HG03354 (cell line): ENCODE measurements around the gene UNC13D.
"Not testable (repeated sequence)": the region's sequence is repeated elsewhere in the genome, so short reads cannot be mapped to it uniquely, and the experiment has no call there.

ENCODE experiments used
- ATAC-seq: cut with Tn5 transposase; IDR thresholded peaks from one replicate; pipeline ENCODE4 v1.9.1; 2021; ENCODE audit warnings: mild to moderate bottlenecking; ENCODE audit not compliant: unreplicated experiment, poor library complexity, severe bottlenecking

UNC13D gene

GRCh38 chr17:75875182-75875939 is 31.2 kb upstream of the UNC13D start:
- no peak for ATAC-seq

DNA sequence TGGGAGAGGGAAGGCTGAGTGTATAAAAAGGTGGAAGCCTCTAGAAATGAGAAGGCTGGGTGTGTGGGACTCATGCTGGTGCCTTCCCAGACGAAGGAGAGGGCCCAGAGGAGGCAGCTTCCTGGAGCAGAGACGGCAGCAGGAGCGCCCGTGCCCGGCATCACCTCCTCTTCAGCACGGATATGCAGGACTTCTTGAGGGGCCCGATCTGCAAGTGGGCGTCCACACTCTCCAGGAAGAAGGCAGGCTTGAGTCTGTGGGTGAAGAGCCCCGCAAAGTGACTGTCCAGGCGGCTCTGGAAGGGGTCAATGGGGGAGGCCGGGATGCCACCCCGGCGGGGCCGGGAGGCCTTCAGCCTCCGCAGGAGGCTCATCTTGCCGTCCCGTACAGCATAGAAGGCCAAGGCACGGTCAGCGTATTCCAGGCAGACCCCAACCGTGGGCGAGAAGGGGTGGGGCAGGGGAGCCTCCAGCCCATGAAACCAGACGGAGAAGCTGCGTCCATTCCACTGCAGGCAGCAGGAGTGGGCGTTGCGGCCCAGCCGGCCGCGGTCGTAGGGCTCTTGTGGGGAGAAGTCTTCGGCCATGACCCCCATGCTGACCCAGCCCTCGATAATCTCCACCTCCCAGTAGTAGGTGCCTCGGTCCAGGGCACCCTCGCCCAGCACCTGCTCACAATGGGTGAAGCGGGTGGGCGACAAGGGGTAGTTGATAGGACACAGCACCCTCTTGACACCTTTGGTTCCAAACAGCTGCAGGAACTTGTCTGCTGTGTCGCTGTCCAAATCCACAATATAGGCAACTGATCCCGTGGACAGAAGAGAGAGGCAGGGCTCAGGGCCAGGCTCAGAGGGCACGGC is 30.3 kb upstream of the UNC13D start:
- no peak for ATAC-seq

DNA sequence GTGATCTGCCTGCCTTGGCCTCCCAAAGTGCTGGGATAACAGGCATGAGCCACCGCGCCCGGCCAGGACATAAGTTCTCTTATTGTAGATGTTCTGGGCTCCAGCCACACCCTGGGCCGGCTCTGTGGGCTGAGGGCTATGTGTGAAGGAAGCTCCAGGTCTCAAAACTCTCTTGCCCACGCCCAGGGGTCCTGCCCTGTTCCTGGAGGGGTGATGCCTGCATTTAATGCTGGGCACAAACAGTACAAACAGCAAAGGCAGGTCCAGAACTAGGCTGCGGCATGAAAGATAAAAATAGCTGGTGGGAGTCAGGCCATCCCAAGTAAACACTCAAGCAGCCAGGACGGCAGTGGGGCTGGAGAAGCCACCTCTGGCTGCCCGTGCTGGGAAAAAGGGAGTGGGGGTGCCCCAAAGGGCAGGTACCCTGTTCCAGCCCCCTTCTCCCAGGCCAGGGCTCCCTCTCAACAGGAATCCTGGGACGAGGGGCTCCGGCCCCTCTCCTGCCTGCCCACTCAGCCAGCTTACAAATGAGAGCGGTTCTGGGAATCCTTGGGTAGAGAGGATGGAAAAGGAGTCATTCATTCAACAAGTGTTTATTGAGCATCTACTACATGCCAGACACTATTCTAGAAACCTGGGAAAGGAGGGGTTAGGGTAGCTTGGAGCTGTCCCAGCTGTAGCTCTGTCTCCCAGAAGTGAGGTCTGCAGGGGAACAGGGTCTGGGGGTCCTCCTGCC is 29.6 kb upstream of the UNC13D start:
- ATAC-seq: no peak

DNA sequence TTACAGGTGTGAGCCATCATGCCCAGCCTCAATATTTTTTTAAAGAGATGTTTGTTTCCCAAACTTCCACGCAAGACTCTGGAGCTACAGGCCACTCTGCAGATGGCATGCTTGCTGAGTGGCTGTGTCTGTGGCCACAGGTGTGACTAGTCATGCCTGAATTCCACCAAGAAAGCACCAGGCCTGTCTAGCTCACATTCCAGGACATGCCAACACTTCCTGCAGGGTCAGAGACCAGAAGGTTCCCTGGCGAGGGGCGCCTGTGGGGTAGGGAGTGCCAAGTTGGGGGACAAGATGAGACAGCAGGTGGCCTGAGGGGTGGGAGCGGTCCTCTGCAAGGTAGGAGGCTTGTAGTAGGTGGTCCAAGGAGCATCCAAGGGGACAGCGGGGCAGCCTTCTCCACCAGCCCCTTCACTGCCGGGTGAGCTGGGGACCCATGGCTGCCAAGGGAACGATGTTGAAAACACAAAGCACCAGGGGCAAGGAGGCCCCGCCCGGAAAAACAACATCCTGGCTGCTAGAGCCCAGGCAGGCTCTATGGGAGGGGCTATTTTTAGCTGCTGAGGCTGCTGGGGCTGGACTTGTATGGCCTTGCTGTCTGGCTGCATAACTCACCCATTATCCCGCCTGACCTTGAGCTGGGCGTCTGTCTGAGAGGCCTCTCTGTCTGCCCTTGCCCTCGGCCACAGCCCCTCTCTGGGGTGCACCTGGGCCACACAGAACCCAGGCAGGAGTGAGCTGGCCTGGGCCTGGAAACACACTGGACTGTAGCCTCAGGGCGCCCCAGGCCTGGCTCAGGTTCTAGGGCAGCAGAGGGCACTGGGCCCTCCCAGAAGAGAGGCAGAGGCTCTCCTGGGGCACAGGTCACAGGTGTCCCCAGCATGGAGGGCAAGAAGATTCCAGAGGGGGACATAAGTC is 28.5 kb upstream of the UNC13D start:
- ATAC-seq: no peak

DNA sequence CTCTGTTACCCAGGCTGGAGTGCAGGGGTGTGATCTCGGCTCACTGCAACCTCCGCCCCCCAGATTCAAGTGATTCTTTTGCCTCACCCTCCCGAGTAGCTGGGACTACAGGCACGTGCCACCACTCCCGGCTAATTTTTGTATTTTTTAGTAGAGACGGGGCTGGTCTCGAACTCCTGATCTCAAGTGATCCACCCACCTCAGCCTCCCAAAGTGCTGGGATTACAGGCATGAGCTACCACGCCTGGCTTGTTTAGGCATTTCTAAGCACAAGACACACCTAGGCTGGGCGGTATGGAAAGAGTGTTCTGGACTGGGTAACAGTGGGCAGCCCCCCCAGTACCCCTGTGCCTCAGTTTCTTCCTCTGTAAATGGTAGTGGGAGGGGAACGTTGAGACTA is 26.0 kb upstream of the UNC13D start:
- not testable (repeated sequence) for ATAC-seq

- no peak for ATAC-seq
Measured at GRCh38 chr17:75869282-75870141, 25.3 kb upstream of the UNC13D start.

GRCh38 chr17:75868730-75869281 is 24.6 kb upstream of the UNC13D start:
- ATAC-seq: not testable (repeated sequence)

GRCh38 chr17:75865404-75866188 is 21.4 kb upstream of the UNC13D start:
- not testable (repeated sequence) for ATAC-seq

GRCh38 chr17:75864887-75865286 is 20.7 kb upstream of the UNC13D start:
- not testable (repeated sequence) for ATAC-seq

GRCh38 chr17:75864448-75864871 is 20.3 kb upstream of the UNC13D start:
- peak; percentile 93 for ATAC-seq

- ATAC-seq: no peak
Measured at GRCh38 chr17:75861927-75862317, 17.7 kb upstream of the UNC13D start.

GRCh38 chr17:75859358-75859757 is 15.2 kb upstream of the UNC13D start:
- ATAC-seq: not testable (repeated sequence)

DNA sequence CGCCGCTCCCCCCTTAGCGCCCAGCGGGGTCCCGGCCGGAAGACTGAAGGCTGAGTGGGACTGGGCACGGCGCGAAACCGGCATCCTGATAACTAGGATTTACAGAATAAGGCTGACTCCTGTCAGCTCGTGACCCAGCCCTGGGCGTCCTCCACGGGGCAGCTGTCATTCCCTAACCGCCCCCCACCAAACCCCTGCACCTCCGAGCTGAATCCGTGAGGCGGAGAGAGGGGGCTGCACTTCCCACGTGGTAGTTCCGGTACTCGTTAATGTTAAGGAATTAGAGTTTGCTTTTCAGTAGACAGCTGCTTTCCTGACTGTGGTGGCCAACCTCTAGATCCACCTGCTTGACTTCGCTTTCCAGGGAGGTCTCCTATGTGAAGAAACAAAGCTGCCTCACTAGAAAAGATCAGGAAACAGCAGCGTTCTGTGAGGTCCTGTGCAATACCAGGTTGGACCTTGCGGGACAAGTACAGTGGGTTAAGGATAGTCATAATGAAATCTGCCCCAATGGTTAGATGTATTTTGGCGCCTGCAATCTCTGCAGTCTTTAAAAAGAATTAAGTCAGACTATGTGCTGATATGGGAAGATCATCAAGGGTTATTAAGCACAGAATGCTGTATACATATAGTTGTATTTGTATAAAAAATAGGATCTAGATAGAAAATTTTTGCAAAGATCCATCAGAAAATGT is 12.0 kb upstream of the UNC13D start:
- ATAC-seq: no peak

- peak; percentile 84 for ATAC-seq
Measured at GRCh38 chr17:75855310-75856061, 11.3 kb upstream of the UNC13D start, which contains the start of gene WBP2. TSS of gene WBP2 (minus strand) at chr17:75855335. CDS start at chr17:75855297, 38 bp downstream.

DNA sequence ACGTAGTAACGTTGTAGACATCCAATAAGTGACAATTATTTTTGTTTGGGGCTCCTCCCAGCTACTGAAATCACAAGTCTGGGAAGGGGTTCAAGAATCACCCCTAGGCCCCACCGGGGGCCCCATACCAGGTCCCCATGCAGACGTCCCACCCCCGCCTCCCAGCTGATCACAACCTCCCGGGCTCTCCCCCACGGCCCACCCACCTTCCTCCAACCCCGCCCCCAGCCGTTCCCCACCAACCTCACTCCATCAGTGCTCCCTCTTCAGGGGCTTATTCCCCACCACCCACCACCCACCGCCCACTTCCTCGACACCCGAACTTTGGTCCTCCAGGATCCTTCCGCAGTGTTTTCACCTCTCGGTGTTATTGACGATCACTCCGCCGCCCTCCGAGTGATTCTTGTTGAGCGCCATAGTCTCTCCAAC is 10.7 kb upstream of the UNC13D start:
- no peak for ATAC-seq
